HEK293 (cell line): ENCODE results near the gene SESN2.
A peak's percentile ranks its signal among the peaks of the same experiment; 100 is the strongest.

Source experiments
- CTCF ChIA-PET: fragments of 350-600 bp; formaldehyde crosslinking; extraction: SDS; loops from one replicate; lab custom pipeline; 2021; ENCODE audit warnings: antibody characterized with exemption; lab: Yijun Ruan, JAX
- POLR2A ChIA-PET: fragments of 300-600 bp; formaldehyde crosslinking; extraction: SDS; loops from one replicate; lab custom pipeline; 2020; ENCODE audit warnings: antibody characterized with exemption, inconsistent platforms; lab: Yijun Ruan, JAX
- H3K27ac ChIP-seq: fragments of 200-500 bp; sonication (Bioruptor generic); 2 replicates; pipeline ENCODE4 v1.5.1; 2014; ENCODE audit warnings: low read depth, low read length, control low read depth, inconsistent platforms; ENCODE audit errors: extremely low read depth
- H3K36me3 ChIP-seq, 2 experiments: fragments of 200-500 bp in 1 of 2; sonication (Bioruptor generic) in 1 of 2; 1 replicate in 1 of 2; 2 replicates in 1 of 2; pipeline ENCODE4 v1.5.1; 2014 to 2017; ENCODE audit warnings: inconsistent platforms in 2 of 2, low read length in 2 of 2; ENCODE audit not compliant: control insufficient read depth in 2 of 2, insufficient read depth in 1 of 2
- H3K4me1 ChIP-seq: fragments of 200-500 bp; sonication (Bioruptor generic); 2 replicates; pipeline ENCODE4 v1.5.1; 2014; ENCODE audit warnings: mild to moderate bottlenecking, low read length, inconsistent platforms; ENCODE audit not compliant: control insufficient read depth, insufficient read depth
- H3K4me3 ChIP-seq: 2 replicates; pipeline ENCODE4 v1.5.1; 2011; ENCODE audit warnings: low read depth, mild to moderate bottlenecking, control low read depth, low read length, moderate library complexity
- H3K9me3 ChIP-seq: fragments of 200-500 bp; sonication (Bioruptor generic); 2 replicates; pipeline ENCODE4 v1.5.1; 2014; ENCODE audit warnings: low read depth, low read length, inconsistent platforms; ENCODE audit not compliant: control insufficient read depth, insufficient read depth
- GLI4 ChIP-seq: fragments of 450-650 bp; formaldehyde crosslinking; IDR thresholded peaks from 2 replicates; pipeline ENCODE4 v1.5.1; 2016; ENCODE audit warnings: missing biosample characterization, missing genetic modification characterization
- KLF8 ChIP-seq: fragments of 450-650 bp; formaldehyde crosslinking; IDR thresholded peaks from 2 replicates; pipeline ENCODE4 v1.5.1; 2016; ENCODE audit warnings: missing biosample characterization, missing genetic modification characterization
- PRDM10 ChIP-seq: fragments of 450-650 bp; formaldehyde crosslinking; IDR thresholded peaks from 2 replicates; pipeline ENCODE4 v1.5.1; 2016; ENCODE audit warnings: missing biosample characterization, missing genetic modification characterization
- PRDM6 ChIP-seq: fragments of 450-650 bp; formaldehyde crosslinking; IDR thresholded peaks from 2 replicates; pipeline ENCODE4 v1.5.1; 2017; ENCODE audit warnings: missing biosample characterization, missing genetic modification characterization
- ZFP69B ChIP-seq: fragments of 450-650 bp; formaldehyde crosslinking; IDR thresholded peaks from 2 replicates; pipeline ENCODE4 v1.5.1; 2016; ENCODE audit warnings: missing biosample characterization, missing genetic modification characterization
- ZIC2 ChIP-seq: fragments of 450-650 bp; formaldehyde crosslinking; IDR thresholded peaks from 2 replicates; pipeline ENCODE4 v1.5.1; 2016; ENCODE audit warnings: missing biosample characterization, missing genetic modification characterization
- ZNF23 ChIP-seq: fragments of 450-650 bp; formaldehyde crosslinking; IDR thresholded peaks from 2 replicates; pipeline ENCODE4 v1.5.1; 2016; ENCODE audit warnings: missing biosample characterization, missing genetic modification characterization, borderline replicate concordance
- ZNF324 ChIP-seq: fragments of 450-650 bp; formaldehyde crosslinking; IDR thresholded peaks from 2 replicates; pipeline ENCODE4 v1.5.1; 2016; ENCODE audit warnings: missing biosample characterization, missing genetic modification characterization
- ZNF514 ChIP-seq: fragments of 450-650 bp; formaldehyde crosslinking; IDR thresholded peaks from 2 replicates; pipeline ENCODE4 v1.5.1; 2016; ENCODE audit warnings: missing biosample characterization, missing genetic modification characterization
- ZNF518A ChIP-seq: fragments of 450-650 bp; formaldehyde crosslinking; conservative IDR thresholded peaks from 2 replicates; pipeline ENCODE4 v1.5.1; 2016; ENCODE audit warnings: low read depth, missing biosample characterization, missing genetic modification characterization
- ZNF530 ChIP-seq: fragments of 450-650 bp; formaldehyde crosslinking; IDR thresholded peaks from 2 replicates; pipeline ENCODE4 v1.5.1; 2016; ENCODE audit warnings: low read depth, missing biosample characterization, missing genetic modification characterization
- ZNF561 ChIP-seq: fragments of 450-650 bp; IDR thresholded peaks from 2 replicates; pipeline ENCODE4 v1.5.1; 2018; ENCODE audit warnings: missing biosample characterization, missing genetic modification characterization, borderline replicate concordance
- ZNF629 ChIP-seq: fragments of 450-650 bp; formaldehyde crosslinking; IDR thresholded peaks from 2 replicates; pipeline ENCODE4 v1.5.1; 2017; ENCODE audit warnings: missing biosample characterization, missing genetic modification characterization
- ZNF664 ChIP-seq: fragments of 450-650 bp; formaldehyde crosslinking; IDR thresholded peaks from 2 replicates; pipeline ENCODE4 v1.5.1; 2016; ENCODE audit warnings: missing biosample characterization, missing genetic modification characterization
- ZNF791 ChIP-seq: fragments of 450-650 bp; formaldehyde crosslinking; IDR thresholded peaks from 2 replicates; pipeline ENCODE4 v1.5.1; 2016; ENCODE audit warnings: missing biosample characterization, missing genetic modification characterization
- ZSCAN23 ChIP-seq: fragments of 450-650 bp; formaldehyde crosslinking; IDR thresholded peaks from 2 replicates; pipeline ENCODE4 v1.5.1; 2016; ENCODE audit warnings: missing biosample characterization, missing genetic modification characterization
- TF ChIP-seq, protein P1 (sequence below): fragments of 450-650 bp; formaldehyde crosslinking; IDR thresholded peaks from 2 replicates; pipeline ENCODE4 v1.5.1; 2016; ENCODE audit warnings: missing biosample characterization, missing genetic modification characterization
- TF ChIP-seq, protein P2 (sequence below): fragments of 450-650 bp; formaldehyde crosslinking; IDR thresholded peaks from 2 replicates; pipeline ENCODE4 v1.5.1; 2016; ENCODE audit warnings: missing biosample characterization, missing genetic modification characterization

Gene SESN2

DNA sequence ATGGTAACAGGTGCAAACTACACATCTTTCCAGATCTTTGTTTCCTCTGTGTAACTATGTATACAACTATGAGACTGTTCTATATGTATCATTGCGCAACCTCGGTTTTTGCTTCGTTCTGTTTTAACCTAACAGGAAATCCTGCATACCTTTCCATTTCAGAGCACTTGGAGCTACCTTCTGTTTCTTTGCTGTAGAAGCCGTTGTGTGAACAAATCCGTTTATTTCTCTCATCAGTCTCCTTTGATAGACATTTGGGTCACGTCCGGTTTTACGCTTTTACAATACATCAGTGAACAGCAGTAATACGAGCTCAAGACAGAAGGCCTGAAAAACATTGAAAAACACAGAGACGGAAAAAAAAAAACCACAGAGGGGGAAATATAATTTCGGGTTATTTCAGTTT, 12.9 kb upstream of the SESN2 start:
- Histone ChIP-seq H3K27ac (no peak overlapping the region; the same call in 1 of the 2 replicates), H3K4me3 (peak overlapping the region; percentile 43), H3K4me1 (peaks cover 12% of the 10 kb centered on the region; the same call in 1 of the 2 replicates)
- POLR2A ChIA-PET = interaction anchor here (0.6 to 3.7 kb wide), 6 partner anchors 9 to 1423 kb away, joined by 5 to 19 read pairs (median 6); partner anchors contain the start of genes ATP5IF1, MED18 and SESN2
- TF ChIP-seq ZNF324 (tag by site-specific recombination) (0 out of 2 replicates have a peak, but pooled peaks have one; percentile 32), KLF8 (0 out of 2 replicates have a peak, but pooled peaks have one; percentile 2), ZIC2 (tag by site-specific recombination) (no peak), ZNF514 (tag by site-specific recombination) (no peak), GLI4 (no peak), PRDM10 (tag by site-specific recombination) (0 out of 2 replicates have a peak, but pooled peaks have one; percentile 24), ZNF530 (tag by site-specific recombination) (no peak)
- TF ChIP-seq, protein P1, sequence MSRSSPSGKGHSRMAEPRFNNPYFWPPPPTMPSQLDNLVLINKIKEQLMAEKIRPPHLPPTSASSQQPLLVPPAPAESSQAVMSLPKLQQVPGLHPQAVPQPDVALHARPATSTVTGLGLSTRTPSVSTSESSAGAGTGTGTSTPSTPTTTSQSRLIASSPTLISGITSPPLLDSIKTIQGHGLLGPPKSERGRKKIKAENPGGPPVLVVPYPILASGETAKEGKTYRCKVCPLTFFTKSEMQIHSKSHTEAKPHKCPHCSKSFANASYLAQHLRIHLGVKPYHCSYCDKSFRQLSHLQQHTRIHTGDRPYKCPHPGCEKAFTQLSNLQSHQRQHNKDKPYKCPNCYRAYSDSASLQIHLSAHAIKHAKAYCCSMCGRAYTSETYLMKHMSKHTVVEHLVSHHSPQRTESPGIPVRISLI (tag by site-specific recombination) = 0 out of 2 replicates have a peak, but pooled peaks have one; percentile 77
- TF ChIP-seq, all 188 proteins: peak for 4
- H3K9me3 ChIP-seq = no peaks in the 10 kb centered on the region
- peaks cover 0 to 12% of the 10 kb centered on the region in 2 experiments; a peak in 1 of 3 replicates for H3K36me3 ChIP-seq
- CTCF ChIA-PET = interaction anchor here (0.5 to 1.4 kb wide), 8 partner anchors 8 to 941 kb away, joined by 3 to 10 read pairs (median 3); partner anchors contain the start of gene SESN2

GRCh38 chr1:28247612-28248272, 11.6 kb upstream of the SESN2 start:
- peaks cover 12% of the 10 kb centered on the region; the same call in 1 of the 2 replicates for H3K4me1 ChIP-seq
- H3K9me3 ChIP-seq = no peaks in the 10 kb centered on the region
- TF ChIP-seq ZNF629 (tag by site-specific recombination) = peak; percentile 6; the same call in 1 of the 2 replicates
- TF ChIP-seq ZNF561 (tag by site-specific recombination) = 0 out of 2 replicates have a peak, but pooled peaks have one; percentile 27
- no peak for TF ChIP-seq ZNF791
- TF ChIP-seq ZNF664 (tag by site-specific recombination) = peak; percentile 5
- TF ChIP-seq ZNF518A (tag by site-specific recombination) = no peak
- peak; percentile 30; the same call in 1 of the 2 replicates for TF ChIP-seq PRDM6
- 0 out of 2 replicates have a peak, but pooled peaks have one; percentile 34 for TF ChIP-seq ZSCAN23 (tag by site-specific recombination)
- TF ChIP-seq ZFP69B (tag by site-specific recombination) = peak; percentile 70; the same call in 1 of the 2 replicates
- no peak for TF ChIP-seq ZNF23 (tag by site-specific recombination)
- TF ChIP-seq, protein P2, sequence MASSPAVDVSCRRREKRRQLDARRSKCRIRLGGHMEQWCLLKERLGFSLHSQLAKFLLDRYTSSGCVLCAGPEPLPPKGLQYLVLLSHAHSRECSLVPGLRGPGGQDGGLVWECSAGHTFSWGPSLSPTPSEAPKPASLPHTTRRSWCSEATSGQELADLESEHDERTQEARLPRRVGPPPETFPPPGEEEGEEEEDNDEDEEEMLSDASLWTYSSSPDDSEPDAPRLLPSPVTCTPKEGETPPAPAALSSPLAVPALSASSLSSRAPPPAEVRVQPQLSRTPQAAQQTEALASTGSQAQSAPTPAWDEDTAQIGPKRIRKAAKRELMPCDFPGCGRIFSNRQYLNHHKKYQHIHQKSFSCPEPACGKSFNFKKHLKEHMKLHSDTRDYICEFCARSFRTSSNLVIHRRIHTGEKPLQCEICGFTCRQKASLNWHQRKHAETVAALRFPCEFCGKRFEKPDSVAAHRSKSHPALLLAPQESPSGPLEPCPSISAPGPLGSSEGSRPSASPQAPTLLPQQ (tag by site-specific recombination) = 0 out of 2 replicates have a peak, but pooled peaks have one; percentile 61
- TF ChIP-seq, all 188 proteins: peak for 7
- Histone ChIP-seq H3K36me3 (peaks cover 0 to 7% of the 10 kb centered on the region in 2 experiments; a peak in 1 of 3 replicates), H3K27ac (peak overlapping the region; percentile 1; the same call in 1 of the 2 replicates), H3K4me3 (peak overlapping the region; percentile 25; the same call in 1 of the 2 replicates)
- CTCF ChIA-PET = interaction anchor here (0.5 to 3.0 kb wide), 29 partner anchors 10 to 630 kb away, joined by 3 to 42 read pairs (median 5); partner anchors contain the start of genes ATP5IF1, MED18 and SESN2
- POLR2A ChIA-PET = interaction anchor here (0.6 to 3.2 kb wide), 12 partner anchors 12 to 629 kb away, joined by 3 to 59 read pairs (median 8); partner anchors contain the start of genes ATP5IF1, MED18, SESN2 and TAF12
